ENCODE results near the gene WDR89. TPM values are rescaled to one million over a fixed set of nuclear protein-coding genes. Genes with fewer than 3 reads are reported as not detected.
"Not testable (repeated sequence)": the region's sequence is repeated elsewhere in the genome, so short reads cannot be mapped to it uniquely, and the experiment has no call there.

The WDR89 gene
- total RNA-seq, 1 donor from 2014 or later, result 9.6 TPM

DNA sequence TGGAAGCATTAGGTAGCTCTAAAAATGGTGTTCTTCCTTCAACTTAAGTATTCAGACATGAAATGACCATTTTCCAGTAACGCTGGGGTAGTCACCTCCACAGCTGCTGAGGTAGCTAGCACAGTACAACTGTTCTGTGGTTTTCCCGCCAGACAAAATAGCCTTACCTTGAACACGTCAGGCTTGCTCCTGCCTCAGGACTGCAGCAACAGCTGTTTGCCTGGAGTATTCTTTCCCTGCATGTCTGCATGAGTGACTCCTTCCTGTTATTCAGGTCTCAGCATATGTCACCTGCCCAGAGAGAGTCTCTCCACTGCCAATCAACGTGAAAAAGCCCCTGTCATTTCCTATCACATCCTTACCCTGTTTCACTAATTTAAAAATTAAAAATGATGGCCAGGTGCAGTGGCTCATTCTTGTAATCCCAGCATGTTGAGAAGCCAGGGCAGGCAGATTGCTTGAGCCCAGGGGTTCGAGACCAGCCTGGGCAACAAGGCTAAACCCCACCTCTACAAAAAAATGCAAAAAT, 37.9 kb downstream of the WDR89 start:
- no peaks in the 10 kb centered on the region for H3K9me3 Mint-ChIP-seq (ENCODE audit: unreplicated experiment)
- H3K4me3 Mint-ChIP-seq (ENCODE audit: unreplicated experiment), result no peak overlapping the region
- DNase-seq, result no peak
- no peak overlapping the region for H3K27ac Mint-ChIP-seq (ENCODE audit: unreplicated experiment)
- TF ChIP-seq, protein P1, sequence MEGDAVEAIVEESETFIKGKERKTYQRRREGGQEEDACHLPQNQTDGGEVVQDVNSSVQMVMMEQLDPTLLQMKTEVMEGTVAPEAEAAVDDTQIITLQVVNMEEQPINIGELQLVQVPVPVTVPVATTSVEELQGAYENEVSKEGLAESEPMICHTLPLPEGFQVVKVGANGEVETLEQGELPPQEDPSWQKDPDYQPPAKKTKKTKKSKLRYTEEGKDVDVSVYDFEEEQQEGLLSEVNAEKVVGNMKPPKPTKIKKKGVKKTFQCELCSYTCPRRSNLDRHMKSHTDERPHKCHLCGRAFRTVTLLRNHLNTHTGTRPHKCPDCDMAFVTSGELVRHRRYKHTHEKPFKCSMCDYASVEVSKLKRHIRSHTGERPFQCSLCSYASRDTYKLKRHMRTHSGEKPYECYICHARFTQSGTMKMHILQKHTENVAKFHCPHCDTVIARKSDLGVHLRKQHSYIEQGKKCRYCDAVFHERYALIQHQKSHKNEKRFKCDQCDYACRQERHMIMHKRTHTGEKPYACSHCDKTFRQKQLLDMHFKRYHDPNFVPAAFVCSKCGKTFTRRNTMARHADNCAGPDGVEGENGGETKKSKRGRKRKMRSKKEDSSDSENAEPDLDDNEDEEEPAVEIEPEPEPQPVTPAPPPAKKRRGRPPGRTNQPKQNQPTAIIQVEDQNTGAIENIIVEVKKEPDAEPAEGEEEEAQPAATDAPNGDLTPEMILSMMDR (IDR thresholded peaks at IDR 0.05; ENCODE audit: partially characterized antibody, unreplicated experiment), result no peak
- H3K27me3 Mint-ChIP-seq (ENCODE audit: unreplicated experiment), result no peaks in the 10 kb centered on the region
- H3K36me3 Mint-ChIP-seq (ENCODE audit: unreplicated experiment), result peaks cover 4% of the 10 kb centered on the region
- no peaks in the 10 kb centered on the region for H3K4me1 Mint-ChIP-seq (ENCODE audit: low read depth, unreplicated experiment)

DNA sequence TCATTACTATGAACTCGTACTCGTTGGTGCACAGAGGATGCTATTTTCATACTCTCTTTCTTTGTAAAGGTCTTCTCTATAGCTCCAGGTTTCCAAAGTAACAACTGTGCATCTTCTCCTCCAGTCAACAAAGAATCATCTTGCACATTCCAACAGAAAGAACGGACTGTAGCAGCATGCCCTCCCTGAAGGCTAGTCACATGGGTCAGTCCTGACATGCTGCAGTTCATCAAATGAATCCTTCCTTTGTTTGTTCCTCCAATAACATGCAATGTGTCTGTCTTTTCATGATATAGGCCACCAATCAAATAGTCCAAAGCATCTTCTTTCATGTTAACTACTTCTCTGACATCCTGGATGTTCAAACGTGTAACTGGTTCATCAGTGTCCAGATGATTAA, 42.9 kb downstream of the WDR89 start:
- DNase-seq, result no peak
- Mint-ChIP-seq H3K4me3 (ENCODE audit: unreplicated experiment) (no peak overlapping the region), H3K9me3 (ENCODE audit: unreplicated experiment) (peaks cover 9% of the 10 kb centered on the region), H3K36me3 (ENCODE audit: unreplicated experiment) (peaks cover 20% of the 10 kb centered on the region), H3K4me1 (ENCODE audit: low read depth, unreplicated experiment) (no peaks in the 10 kb centered on the region), H3K27me3 (ENCODE audit: unreplicated experiment) (no peaks in the 10 kb centered on the region), H3K27ac (ENCODE audit: unreplicated experiment) (no peak overlapping the region)
- TF ChIP-seq, protein P1 (IDR thresholded peaks at IDR 0.05; ENCODE audit: partially characterized antibody, unreplicated experiment), result no peak

DNA sequence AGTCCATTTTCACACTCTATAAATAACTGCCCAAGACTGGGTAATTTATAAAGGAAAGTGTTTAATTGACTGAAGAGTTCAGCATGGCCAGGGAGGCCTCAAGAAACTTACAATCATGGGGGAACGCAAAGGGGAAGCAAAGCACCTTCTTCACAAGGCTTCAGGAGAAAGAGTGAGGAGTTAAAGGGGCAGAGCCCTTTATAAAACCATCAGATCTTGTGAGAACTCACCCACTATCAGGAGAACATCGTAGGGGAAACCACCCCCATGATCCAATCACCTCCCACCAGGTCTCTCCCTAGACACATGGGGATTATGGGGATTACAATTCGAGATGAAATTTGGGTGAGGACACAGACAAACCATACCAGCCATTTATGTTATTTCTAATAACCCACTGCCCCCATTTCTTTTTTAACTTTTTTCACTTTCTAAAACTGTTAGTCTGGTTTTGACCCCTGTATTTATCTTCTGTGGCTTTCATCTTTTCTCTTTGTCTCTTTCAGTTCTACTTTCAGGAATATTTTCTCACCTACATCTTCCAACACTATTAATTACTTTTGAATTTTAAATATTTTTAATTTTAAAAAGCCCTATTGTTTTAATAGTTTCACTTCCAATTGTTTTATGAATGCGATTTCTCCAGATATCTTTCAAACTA, 44.5 kb downstream of the WDR89 start:
- Mint-ChIP-seq H3K27ac (ENCODE audit: unreplicated experiment) (no peak overlapping the region), H3K4me1 (ENCODE audit: low read depth, unreplicated experiment) (no peaks in the 10 kb centered on the region), H3K9me3 (ENCODE audit: unreplicated experiment) (peaks cover 11% of the 10 kb centered on the region), H3K4me3 (ENCODE audit: unreplicated experiment) (no peak overlapping the region), H3K27me3 (ENCODE audit: unreplicated experiment) (no peaks in the 10 kb centered on the region), H3K36me3 (ENCODE audit: unreplicated experiment) (peaks cover 21% of the 10 kb centered on the region)
- TF ChIP-seq, protein P1 (IDR thresholded peaks at IDR 0.05; ENCODE audit: partially characterized antibody, unreplicated experiment), result no peak
- DNase-seq, result no peak

DNA sequence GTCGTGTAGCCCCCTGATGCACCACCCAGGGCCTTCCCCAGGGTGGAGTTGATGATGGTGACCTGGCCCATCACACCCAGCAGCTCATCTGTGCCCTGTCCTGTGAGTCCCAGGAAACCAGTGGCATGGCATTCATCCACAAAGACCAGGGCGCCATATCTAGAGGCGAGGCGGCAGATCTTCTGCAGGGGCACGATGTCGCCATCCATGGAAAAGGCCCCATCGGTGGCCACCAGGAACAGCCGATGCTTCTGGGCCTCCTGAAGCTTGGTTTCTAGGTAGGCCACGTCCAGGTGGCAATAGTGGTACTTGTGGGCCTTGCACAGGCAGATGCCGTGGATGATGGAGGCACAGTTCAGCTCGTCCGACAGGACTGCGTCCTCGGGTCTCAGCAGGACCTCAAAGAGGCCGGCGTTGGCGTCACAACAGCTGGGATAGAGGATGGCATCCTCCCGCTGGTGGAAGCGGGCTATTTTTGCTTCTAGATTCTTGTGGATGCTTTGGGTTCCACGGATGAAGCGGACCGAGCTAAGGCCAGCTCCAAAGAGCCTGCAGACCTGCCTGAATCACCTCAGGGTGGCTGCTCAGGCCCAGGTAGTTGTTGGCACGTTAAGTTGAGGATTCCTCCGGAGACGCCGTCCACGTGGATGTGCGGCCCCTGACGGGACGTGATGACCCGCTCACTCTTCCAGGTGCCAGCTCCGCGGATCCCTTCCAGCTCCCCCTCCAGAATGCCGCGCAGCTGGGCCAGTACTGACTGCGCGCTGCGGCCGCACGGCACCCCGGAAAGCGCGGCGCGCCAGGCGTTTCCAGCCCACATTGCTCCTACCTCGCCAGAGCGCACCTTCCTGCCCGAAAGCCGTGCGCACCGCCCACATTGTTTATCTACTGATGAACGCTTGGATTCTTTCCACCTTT, 47.0 kb downstream of the WDR89 start:
- H3K4me3 Mint-ChIP-seq (ENCODE audit: unreplicated experiment), result no peak overlapping the region
- peaks cover 14% of the 10 kb centered on the region for H3K9me3 Mint-ChIP-seq (ENCODE audit: unreplicated experiment)
- peaks cover 17% of the 10 kb centered on the region for H3K36me3 Mint-ChIP-seq (ENCODE audit: unreplicated experiment)
- TF ChIP-seq, protein P1 (IDR thresholded peaks at IDR 0.05; ENCODE audit: partially characterized antibody, unreplicated experiment), result no peak
- no peak for DNase-seq
- no peaks in the 10 kb centered on the region for H3K27me3 Mint-ChIP-seq (ENCODE audit: unreplicated experiment)
- H3K4me1 Mint-ChIP-seq (ENCODE audit: low read depth, unreplicated experiment), result no peaks in the 10 kb centered on the region
- H3K27ac Mint-ChIP-seq (ENCODE audit: unreplicated experiment), result peak overlapping the region; percentile 38

- not testable (repeated sequence) for H3K36me3 Mint-ChIP-seq (ENCODE audit: unreplicated experiment); H3K27ac Mint-ChIP-seq (ENCODE audit: unreplicated experiment); H3K4me3 Mint-ChIP-seq (ENCODE audit: unreplicated experiment); DNase-seq; H3K27me3 Mint-ChIP-seq (ENCODE audit: unreplicated experiment); H3K9me3 Mint-ChIP-seq (ENCODE audit: unreplicated experiment); H3K4me1 Mint-ChIP-seq (ENCODE audit: low read depth, unreplicated experiment)
Observed at GRCh38 chr14:63583046-63583445, 58.6 kb downstream of the WDR89 start.

All from glutamatergic neuron (in vitro differentiated cells).